HPDE6-E6E7 (cell line): ENCODE results near the gene GFER.
"Not testable (repeated sequence)": the region's sequence is repeated elsewhere in the genome, so short reads cannot be mapped to it uniquely, and the experiment has no call there.

Source experiments
- DNase-seq: peaks from one replicate; pipeline ENCODE4 v3.0.0; 2011; ENCODE audit warnings: missing footprints; ENCODE audit errors: extremely low spot score

GFER gene

GRCh38 chr16:1957434-1958142, 26.4 kb upstream of the GFER start:
- not testable (repeated sequence) for DNase-seq

GRCh38 chr16:1958143-1958491, 25.9 kb upstream of the GFER start:
- DNase-seq = not testable (repeated sequence)

- no peak for DNase-seq
Observed at GRCh38 chr16:1958715-1959268, 25.2 kb upstream of the GFER start.

- DNase-seq = peak; percentile 69
Observed at GRCh38 chr16:1959269-1960039, 24.5 kb upstream of the GFER start, which contains the start of gene NDUFB10. NDUFB10 (plus strand) TSS chr16:1959538; CDS start chr16:1959625, 87 bp downstream.

- no peak for DNase-seq
Observed at GRCh38 chr16:1960665-1961630, 23.0 kb upstream of the GFER start.

GRCh38 chr16:1961651-1962067, 22.3 kb upstream of the GFER start:
- DNase-seq = no peak

GRCh38 chr16:1962161-1963153, 21.5 kb upstream of the GFER start:
- not testable (repeated sequence) for DNase-seq

GRCh38 chr16:1963806-1964505, 20.0 kb upstream of the GFER start:
- DNase-seq = no peak

GRCh38 chr16:1964506-1965395, 19.2 kb upstream of the GFER start, which contains the start of gene RPS2:
RPS2 (minus strand) TSS chr16:1964826; CDS start chr16:1964625, 201 bp downstream.
- peak; percentile 98 for DNase-seq

- no peak for DNase-seq
Observed at GRCh38 chr16:1965396-1966001, 18.5 kb upstream of the GFER start.

- DNase-seq = no peak
Observed at GRCh38 chr16:1966460-1966859, 17.5 kb upstream of the GFER start, which contains the start of gene RNF151. RNF151 (plus strand) TSS chr16:1966856; CDS start chr16:1966882, 26 bp downstream.

- no peak for DNase-seq
Observed at GRCh38 chr16:1968146-1968953, 15.6 kb upstream of the GFER start.

- DNase-seq = peak; percentile 87
Observed at GRCh38 chr16:1971796-1972489, 12.1 kb upstream of the GFER start, which contains the start of gene TBL3. TBL3 (plus strand) TSS chr16:1972053; CDS start chr16:1972165, 112 bp downstream.

- DNase-seq = no peak
Observed at GRCh38 chr16:1972490-1972877, 11.5 kb upstream of the GFER start.

GRCh38 chr16:1973461-1974156, 10.4 kb upstream of the GFER start:
- no peak for DNase-seq
